G401.6 (cell line): Measurements from ENCODE around the gene NPAS4.
"Not testable (repeated sequence)": the region's sequence is repeated elsewhere in the genome, so short reads cannot be mapped to it uniquely, and the experiment has no call there.

Experiments
- FAIRE-seq: peaks from 2 replicates; lab custom pipeline; 2012; peaks lifted over from hg19 to GRCh38; lab: Jason Lieb, UNC

NPAS4 gene

GRCh38 chr11:66457826-66458225 is 37.0 kb downstream of the NPAS4 start:
- FAIRE-seq = no peak

GRCh38 chr11:66459138-66459778 is 38.4 kb downstream of the NPAS4 start:
- FAIRE-seq = no peak

DNA sequence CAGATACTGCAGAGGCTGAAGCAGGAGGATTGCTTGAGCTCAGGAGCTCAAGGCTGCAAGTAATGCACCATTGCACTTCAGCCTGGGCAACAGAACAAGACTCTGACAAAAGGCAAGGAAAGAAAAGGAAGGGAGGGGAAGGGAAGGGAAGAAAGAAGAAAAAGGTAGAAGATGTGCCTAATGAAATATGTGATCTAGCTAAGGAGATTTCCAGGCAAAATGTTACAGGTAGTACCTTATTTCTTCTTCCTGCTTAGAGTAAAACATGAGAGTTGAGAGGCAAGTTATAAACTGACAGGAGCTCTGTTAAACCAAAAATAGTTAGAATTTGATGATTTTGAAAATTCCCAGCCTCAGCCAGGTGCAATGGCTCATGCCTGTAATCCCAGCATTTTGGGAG is 41.2 kb downstream of the NPAS4 start:
- FAIRE-seq = no peak

DNA sequence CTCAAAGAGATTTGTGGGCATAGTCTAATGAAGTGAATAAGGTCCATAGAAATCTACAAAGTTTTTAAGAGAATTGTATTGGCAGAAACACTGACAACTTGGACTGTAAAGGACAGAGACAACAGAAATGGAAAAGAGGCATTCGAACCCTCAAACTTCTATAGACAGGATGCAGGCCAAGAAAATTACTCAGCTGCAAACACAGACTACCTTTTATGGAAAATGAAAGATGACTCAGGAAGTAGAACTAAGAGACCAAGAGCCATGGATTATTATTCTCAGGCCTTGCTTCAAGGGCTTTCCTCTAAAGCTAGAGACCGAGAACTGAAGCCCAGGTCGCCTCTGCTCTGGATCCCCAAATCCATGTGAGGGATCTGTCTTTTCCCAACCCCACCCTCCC is 42.1 kb downstream of the NPAS4 start:
- no peak for FAIRE-seq

GRCh38 chr11:66464116-66464515 is 43.3 kb downstream of the NPAS4 start:
- not testable (repeated sequence) for FAIRE-seq

GRCh38 chr11:66464916-66465315 is 44.1 kb downstream of the NPAS4 start:
- no peak for FAIRE-seq

- no peak for FAIRE-seq
Observed at GRCh38 chr11:66465373-66466224, 44.8 kb downstream of the NPAS4 start.

- FAIRE-seq = peak; percentile 79
Observed at GRCh38 chr11:66466225-66467033, 45.6 kb downstream of the NPAS4 start, which contains the start of gene PELI3. Gene PELI3 (plus strand): TSS chr11:66466905. CDS start chr11:66468129, 1,224 bp downstream.

- FAIRE-seq = no peak
Observed at GRCh38 chr11:66467034-66467659, 46.3 kb downstream of the NPAS4 start.

GRCh38 chr11:66467756-66468155 is 46.9 kb downstream of the NPAS4 start:
- FAIRE-seq = no peak

DNA sequence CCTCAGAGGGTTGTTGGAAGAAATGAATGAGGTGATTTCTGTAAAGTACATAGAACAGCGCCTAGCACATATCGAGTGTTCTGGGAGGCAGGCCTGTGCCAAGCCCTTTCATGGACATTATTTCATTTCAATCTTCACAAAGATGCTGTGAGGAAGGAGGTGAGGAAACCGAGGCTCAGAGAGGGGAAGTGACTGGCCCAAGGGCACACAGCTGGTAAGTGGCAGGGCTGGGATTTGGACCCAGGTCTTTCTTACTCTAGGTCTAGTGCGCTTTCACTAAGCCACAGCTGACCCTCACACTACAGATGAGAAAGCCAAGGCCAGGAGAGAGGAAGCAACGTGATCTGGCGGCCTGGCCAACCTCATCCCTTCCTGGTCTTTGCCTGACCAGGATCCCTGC is 47.9 kb downstream of the NPAS4 start:
- no peak for FAIRE-seq

- no peak for FAIRE-seq
Observed at GRCh38 chr11:66469441-66469840, 48.6 kb downstream of the NPAS4 start.

DNA sequence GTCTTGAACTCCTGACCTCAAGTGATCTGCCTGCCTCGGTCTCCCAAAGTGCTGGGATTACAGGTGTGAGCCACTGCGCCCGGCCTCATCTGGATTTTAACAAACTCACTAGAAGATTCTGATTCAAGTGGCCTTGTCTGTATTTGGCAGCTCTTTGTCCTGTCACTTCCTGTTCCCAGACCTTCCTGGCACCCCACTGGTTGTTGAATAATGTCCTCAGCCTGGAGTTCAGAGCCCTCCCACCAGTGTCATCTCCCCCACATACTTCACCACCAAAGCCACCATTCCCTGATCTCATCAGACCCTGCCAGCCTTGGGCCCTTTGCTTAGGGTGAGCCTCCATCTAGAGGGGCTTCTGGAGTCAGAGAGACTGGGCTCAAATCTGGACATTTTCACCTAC is 49.2 kb downstream of the NPAS4 start:
- no peak for FAIRE-seq

- FAIRE-seq = no peak
Observed at GRCh38 chr11:66471142-66471541, 50.3 kb downstream of the NPAS4 start.

- FAIRE-seq = no peak
Observed at GRCh38 chr11:66472054-66472453, 51.2 kb downstream of the NPAS4 start.

DNA sequence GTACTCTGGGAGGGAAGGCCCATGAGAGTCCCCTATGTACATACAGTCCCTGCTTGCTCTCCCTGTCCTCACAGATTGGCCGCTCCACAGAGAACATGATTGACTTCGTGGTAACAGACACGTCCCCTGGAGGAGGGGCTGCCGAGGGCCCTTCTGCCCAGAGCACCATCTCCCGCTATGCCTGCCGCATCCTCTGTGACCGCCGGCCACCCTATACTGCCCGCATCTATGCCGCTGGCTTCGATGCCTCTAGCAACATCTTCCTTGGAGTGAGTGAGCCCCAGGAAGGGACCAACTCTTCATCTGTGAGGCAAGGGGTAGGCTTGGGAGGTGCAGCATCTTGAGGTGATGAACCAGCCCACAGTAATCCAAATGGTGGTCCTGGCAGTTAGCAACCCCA is 52.3 kb downstream of the NPAS4 start:
- no peak for FAIRE-seq

- no peak for FAIRE-seq
Observed at GRCh38 chr11:66473608-66474515, 53.0 kb downstream of the NPAS4 start.

- no peak for FAIRE-seq
Observed at GRCh38 chr11:66475349-66476172, 54.7 kb downstream of the NPAS4 start.
